GM19372 (cell line): Measurements from ENCODE around the gene CNMD.
"Not testable (repeated sequence)": the region's sequence is repeated elsewhere in the genome, so short reads cannot be mapped to it uniquely, and the experiment has no call there.

Experiments
- ATAC-seq: cut with Tn5 transposase; IDR thresholded peaks from one replicate; pipeline ENCODE4 v1.9.1; 2021; ENCODE audit warnings: mild to moderate bottlenecking, low read depth, moderate library complexity; ENCODE audit not compliant: unreplicated experiment

CNMD gene

DNA sequence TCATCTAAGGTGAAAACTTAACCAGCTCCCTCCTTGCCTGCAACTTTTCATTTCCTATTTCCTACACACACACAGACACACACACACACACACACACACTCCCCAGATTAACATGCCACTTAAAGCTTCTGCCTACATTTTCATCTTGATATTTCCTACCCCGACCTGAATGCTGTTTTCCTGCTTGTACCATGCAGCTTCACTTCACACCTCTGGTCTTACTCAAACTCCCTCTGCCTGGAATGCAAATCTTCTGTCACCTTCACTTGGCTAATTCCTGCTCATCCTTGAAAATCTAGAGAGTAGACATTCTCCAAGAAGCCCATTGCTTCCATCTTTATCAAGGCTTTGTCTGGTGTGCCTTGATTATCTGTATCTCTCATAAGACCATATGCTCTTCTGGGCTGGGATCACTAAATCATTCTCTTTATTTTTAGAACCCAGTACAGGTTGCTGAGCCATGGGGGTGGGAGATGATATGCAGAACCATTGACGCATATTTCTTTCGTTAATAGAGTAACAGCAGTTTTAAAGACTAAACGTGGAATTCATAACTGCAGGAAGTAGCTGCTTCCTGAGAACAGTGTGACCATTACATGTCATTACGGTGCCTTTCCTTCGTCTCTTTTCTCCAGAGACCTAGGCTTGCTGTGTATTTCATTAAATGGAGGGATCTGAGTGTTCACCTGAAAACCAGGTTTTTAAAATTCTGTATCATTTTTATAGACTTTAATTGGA, 37.7 kb downstream of the CNMD start:
- no peak for ATAC-seq

DNA sequence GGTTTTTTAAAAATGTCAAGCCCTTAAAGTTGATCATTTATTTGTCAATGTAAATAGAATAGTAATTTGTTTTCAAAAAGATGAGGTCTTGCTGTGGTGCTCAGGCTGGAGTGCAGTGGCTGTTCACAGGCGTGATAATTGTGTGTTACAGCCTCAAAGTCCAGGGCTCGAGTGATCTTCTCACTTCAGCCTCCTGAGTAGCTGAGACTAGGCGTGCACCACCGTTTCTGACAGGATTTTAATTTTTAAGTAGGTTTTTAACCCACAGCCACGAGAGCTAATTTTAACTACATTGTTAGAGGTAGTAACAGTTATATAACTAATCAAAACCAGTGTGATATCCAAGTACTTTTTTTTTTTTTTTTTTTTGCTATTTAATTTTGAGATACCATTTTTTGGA, 43.1 kb downstream of the CNMD start:
- ATAC-seq, result no peak

DNA sequence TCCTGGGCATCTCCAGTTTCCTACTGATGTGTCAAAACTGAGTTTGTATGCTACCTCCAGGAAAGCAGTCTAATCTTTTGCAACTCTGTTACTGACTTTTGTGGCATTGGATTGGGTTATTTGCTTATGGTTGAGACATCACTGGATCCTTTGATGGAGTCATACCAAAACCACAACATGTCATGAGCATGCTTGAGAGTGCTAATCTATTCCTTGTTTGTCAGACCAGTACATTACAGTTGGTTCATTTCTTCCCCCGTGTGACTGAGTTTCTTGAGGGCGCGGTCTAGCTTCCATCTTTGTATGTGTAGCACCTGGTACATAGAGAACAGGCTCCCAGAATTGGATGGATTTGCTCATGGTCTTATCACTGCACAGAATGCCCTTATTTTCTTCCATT, 43.8 kb downstream of the CNMD start:
- no peak for ATAC-seq

DNA sequence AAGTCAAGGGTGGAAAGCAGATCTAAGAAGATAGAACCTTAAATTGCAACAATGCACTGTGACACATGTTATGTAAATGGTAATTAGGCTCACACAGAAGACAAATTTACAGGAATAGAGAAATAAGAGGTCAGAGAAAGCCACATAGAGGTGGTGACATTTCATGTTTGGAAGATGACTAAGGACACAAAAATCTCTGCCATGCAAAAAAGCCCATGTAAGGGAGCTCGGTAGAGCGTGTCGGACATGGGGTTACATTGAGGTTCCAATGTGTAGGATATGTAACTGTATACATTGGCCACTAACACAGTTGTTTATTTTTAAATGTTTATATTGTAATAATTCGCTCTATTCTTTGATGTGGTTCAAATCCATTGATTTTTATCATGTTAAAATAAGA, 53.2 kb downstream of the CNMD start:
- no peak for ATAC-seq

DNA sequence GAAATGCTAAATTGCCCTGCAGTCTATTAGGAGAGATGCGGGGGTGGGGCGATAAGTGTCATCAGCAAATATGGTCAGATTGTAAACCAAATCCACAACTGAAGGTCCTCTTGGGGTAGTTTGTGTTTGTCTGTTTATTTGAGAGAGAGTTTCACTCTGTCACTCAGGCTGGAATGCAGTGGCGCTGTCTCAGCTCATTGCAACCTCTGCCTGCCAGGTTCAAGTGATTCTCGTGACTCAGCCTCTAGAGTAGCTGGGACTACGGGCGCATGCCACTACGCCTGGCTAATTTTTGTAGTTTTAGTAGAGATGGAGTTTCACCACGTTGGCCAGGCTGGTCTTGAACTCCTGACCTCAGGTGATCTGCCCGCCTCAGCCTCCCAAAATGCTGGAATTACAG, 53.8 kb downstream of the CNMD start:
- not testable (repeated sequence) for ATAC-seq

DNA sequence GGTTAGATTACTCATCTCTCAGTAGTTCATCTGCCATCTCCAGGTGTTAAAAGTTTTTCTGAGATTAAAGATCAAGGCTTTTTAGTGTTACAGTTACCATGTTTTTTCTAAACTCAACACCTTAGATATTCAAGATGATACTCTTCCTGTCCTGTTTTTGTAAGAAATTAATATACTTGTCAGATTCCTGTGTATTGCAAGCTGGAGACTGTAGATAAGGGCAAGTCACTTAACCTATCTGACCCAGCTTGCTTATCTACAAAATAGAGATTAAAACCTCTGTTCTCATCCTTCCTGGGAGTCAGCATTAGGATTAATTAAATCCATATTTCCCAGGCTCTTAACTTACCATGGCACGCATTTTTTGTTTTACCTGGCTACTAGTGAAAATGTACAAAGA, 61.8 kb downstream of the CNMD start:
- ATAC-seq, result no peak

DNA sequence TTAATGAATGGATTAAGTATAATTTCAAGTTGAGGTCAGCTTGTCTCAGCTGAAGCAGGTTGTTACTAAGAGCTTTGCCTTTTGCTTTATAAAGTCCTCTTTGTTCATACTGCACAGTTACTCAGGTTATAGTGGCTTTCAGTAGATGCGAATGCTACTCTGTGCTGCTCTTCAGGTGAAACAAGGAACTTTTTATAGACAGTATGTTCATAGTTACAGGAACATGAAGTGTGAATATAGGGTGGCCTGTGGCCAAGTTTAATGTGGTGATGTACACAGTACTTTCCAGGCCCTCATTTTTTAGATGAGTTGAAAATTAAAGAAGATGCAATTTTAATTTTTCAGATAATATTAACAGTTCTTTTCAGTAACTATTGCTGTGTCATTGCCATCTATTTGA, 66.2 kb downstream of the CNMD start:
- no peak for ATAC-seq

DNA sequence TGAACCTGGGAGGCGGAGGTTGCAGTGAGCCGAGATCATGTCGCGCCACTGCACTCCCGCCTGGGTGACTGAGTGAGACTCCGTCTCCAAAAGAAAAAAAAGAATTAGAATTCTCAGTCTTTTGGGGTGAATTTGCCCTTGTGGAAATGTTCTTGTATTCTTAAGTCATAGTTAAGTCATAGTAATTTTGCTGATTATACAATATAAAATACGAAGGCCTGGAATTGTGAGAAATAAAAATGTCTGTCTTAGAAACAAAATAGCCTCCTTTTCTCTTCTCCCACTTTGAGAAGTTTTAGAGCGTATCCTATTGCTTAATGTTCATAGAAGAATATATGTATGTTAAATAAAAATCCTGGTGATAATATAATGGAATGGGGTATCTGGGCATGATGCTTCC, 68.9 kb downstream of the CNMD start:
- ATAC-seq, result no peak

DNA sequence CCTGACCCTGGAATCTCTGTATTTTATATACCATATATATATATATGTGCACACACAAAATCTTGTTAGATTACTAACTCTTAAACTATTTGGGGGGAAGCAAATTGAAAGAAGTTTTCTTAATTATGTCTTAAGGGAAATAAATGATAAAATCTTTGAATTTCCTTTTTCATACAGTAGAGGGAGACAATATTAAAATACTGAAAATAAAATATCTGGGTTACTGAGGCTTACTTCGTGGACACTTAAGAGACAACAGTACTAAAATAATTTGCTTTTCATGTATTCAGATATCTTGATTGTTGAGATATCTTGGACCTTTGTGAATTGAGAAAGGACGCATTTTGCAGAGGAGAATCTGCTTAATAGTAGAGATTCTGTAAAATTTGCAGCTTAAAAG, 69.9 kb downstream of the CNMD start:
- no peak for ATAC-seq

DNA sequence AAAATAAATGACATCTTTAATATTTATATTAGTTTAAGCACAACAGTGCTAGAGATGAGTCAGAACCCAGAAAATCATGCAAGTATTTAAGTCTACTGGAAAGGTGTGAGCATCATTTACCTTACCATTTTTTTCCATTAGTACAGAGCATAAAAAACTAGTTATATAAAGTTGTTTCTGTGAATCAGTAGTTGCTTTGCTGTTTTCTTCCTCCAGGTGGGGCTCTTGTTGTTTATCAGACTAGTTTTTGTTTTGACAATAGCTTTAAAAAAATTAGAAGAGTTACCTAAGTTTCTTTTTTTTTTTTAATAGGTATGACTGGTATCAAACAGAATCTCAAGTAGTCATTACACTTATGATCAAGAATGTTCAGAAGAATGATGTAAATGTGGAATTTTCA, 74.3 kb downstream of the CNMD start:
- no peak for ATAC-seq

DNA sequence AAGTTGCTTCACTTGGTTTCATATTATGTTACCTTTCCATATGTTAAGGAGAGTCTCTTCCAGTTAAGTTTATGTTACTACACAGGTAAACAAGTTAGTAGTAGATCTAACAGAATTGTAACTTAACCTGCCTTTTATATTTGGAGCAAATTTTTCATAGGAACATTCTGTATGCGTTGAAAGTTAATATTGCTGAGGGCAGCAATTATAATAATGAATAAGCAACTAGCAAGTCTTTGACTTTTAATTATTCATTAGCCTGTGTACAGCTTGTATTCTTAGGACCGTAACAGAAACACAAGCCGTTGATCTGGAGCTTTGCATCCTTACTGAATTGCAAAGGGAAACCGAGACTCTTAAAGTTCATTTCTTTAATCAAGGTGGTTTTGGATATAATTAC, 75.3 kb downstream of the CNMD start:
- ATAC-seq, result no peak

DNA sequence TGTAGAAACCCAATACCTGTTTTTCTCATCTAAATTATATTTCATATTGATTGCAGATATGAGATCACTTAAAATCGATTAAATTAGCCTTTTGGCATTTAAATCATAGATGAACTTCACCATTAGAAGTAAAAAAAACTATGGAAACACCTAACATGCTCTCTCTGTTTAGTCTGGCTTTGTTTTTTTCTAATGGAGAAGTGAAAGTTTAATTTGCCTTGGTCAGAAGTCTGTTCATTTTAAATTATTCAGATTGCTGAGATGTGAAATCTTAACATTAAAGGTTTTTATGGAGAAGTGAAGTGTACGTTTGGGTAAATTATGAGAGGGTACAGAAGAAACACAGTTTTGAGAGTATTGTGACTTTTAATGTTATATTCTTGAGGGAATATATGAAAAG, 80.3 kb downstream of the CNMD start:
- ATAC-seq, result no peak
